ENCODE data around the gene LIN37.

Gene LIN37

DNA sequence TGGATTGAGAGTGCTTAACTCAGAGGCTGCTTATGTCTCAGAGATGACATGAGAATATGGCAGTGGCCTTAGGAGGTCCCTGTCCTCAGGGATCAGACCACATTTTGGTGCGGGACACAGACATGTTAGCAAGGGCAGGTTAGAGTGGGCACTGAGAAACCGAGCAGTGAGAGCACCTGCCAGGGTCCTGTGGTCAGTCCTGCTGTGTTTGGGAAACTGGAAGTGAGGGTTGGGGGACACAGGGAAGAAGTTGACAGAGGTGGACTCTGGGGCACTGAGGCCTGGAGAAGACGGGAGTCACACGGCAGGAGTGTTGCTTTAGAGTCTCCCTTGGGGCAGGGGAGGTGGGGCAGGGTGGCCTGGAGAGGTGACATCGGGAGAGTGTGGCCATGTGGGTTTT, 13.5 kb upstream of the LIN37 start:
- TF ChIP-seq SIN3A (IDR thresholded peaks at IDR 0.05; ENCODE audit: borderline replicate concordance, insufficient read depth, low read length) (no peak), TAF1 (IDR thresholded peaks at IDR 0.05; ENCODE audit: borderline replicate concordance, insufficient read depth, low read length) (no peak), FOXP2 (optimal IDR thresholded peaks at IDR 0.05; ENCODE audit: borderline replicate concordance, extremely low read depth, extremely low read length, insufficient read depth) (no peak), POLR2AphosphoS5 (IDR thresholded peaks at IDR 0.05; ENCODE audit: low read depth, low read length) (no peak)
- TF ChIP-seq, protein P1, sequence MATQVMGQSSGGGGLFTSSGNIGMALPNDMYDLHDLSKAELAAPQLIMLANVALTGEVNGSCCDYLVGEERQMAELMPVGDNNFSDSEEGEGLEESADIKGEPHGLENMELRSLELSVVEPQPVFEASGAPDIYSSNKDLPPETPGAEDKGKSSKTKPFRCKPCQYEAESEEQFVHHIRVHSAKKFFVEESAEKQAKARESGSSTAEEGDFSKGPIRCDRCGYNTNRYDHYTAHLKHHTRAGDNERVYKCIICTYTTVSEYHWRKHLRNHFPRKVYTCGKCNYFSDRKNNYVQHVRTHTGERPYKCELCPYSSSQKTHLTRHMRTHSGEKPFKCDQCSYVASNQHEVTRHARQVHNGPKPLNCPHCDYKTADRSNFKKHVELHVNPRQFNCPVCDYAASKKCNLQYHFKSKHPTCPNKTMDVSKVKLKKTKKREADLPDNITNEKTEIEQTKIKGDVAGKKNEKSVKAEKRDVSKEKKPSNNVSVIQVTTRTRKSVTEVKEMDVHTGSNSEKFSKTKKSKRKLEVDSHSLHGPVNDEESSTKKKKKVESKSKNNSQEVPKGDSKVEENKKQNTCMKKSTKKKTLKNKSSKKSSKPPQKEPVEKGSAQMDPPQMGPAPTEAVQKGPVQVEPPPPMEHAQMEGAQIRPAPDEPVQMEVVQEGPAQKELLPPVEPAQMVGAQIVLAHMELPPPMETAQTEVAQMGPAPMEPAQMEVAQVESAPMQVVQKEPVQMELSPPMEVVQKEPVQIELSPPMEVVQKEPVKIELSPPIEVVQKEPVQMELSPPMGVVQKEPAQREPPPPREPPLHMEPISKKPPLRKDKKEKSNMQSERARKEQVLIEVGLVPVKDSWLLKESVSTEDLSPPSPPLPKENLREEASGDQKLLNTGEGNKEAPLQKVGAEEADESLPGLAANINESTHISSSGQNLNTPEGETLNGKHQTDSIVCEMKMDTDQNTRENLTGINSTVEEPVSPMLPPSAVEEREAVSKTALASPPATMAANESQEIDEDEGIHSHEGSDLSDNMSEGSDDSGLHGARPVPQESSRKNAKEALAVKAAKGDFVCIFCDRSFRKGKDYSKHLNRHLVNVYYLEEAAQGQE (IDR thresholded peaks at IDR 0.05; ENCODE audit: insufficient read depth in 1 of 2, low read depth in 2 of 2, low read length in 2 of 2): no peak

DNA sequence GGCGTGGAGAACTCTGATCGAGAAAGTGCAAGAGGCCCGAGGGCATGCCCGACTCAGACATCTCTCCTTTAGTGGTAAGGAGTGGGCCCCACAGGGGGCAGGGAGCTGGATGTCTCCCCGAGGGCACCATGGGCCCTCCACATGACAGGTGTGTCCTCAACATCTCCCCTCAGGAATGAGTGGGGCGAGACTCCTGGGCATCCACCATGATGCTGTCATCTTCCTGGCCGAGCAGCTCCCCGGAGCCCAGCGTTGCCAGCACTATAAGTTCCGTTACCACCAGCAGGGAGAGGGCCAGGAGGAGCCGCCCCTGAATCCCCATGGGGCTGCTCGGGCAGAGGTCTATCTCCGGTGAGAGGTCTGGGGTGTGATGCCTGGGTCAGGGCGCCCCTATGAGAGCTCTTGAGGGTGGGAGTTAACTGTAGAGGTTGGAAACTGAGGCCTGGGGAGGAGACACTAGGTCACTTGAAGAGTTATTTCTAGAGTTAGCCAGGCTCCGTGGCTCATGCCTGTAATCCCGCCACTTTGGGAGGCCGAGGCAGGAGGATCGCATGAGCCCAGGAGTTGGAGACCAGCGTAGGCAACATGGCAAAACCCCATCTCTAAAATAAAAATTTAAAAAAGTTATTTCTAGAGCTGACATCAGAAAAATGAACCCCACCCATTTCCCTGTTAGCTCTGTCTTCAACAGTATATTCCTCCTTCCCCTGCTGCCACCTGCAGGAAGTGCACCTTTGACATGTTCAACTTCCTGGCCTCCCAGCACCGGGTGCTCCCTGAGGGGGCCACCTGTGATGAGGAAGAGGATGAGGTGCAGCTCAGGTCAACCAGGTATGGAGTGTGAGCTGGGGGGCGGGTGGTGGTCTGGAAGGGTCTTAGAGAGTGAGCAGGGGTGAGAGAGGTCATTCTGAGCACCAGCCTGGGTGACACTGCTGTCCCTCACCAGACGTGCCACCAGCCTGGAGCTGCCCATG, 11.2 kb upstream of the LIN37 start:
- TF ChIP-seq SIN3A (IDR thresholded peaks at IDR 0.05; ENCODE audit: borderline replicate concordance, insufficient read depth, low read length): no peak
- TF ChIP-seq POLR2AphosphoS5 (IDR thresholded peaks at IDR 0.05; ENCODE audit: low read depth, low read length): 0 out of 2 replicates have a peak, but pooled peaks have one; percentile 25

DNA sequence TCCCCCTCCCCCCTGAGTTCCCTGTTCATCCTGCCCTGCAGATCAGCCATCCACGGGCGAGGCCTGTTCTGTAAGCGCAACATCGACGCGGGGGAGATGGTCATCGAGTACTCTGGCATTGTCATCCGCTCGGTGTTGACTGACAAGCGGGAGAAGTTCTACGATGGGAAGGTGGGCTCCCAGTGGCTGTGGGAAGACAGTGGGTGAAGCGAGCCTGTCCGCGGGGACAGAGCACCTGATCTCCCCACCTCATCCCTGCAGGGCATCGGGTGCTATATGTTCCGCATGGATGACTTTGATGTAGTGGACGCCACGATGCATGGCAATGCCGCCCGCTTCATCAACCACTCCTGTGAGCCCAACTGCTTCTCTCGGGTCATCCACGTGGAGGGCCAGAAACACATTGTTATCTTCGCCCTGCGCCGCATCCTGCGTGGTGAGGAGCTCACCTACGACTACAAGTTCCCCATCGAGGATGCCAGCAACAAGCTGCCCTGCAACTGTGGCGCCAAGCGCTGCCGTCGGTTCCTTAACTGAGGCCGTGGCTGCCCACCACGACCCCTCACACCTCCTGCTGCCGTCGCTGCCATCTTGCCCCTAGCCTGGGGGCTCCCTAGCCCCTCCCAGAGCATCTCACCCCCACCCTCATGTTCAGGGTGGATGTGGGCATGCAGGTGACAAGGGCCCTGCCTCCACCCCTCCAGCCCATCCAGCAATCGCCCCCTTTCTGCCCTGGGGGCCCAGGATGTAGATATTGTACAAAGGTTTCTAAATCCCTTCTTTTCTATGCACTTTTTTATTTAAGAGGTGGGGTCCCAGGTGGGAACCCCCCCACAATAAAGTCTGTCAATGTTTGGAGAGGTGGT, 10.1 kb upstream of the LIN37 start:
- TF ChIP-seq TAF1 (IDR thresholded peaks at IDR 0.05; ENCODE audit: borderline replicate concordance, insufficient read depth, low read length): no peak
- TF ChIP-seq, protein P1 (IDR thresholded peaks at IDR 0.05; ENCODE audit: insufficient read depth in 1 of 2, low read depth in 2 of 2, low read length in 2 of 2): no peak
- TF ChIP-seq POLR2AphosphoS5 (IDR thresholded peaks at IDR 0.05; ENCODE audit: low read depth, low read length): no peak
- no peak for TF ChIP-seq SIN3A (IDR thresholded peaks at IDR 0.05; ENCODE audit: borderline replicate concordance, insufficient read depth, low read length)
- TF ChIP-seq FOXP2 (optimal IDR thresholded peaks at IDR 0.05; ENCODE audit: borderline replicate concordance, extremely low read depth, extremely low read length, insufficient read depth): no peak

DNA sequence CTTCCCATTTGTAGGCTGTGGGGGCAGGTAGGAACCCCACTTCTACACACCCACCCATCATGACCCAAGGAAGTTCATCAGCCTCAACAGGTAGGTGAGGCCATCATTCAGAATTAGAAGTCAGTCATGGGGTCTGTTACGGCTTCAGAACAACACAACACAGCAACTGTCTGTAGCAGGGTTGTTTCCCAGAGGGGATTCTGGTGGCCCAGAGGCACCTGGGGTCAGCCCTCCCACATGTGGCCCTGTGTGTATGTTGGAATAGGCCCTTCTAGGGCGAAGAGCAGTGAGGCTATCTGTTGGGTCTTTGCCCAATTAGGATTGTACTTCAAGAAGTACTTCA, 9.5 kb upstream of the LIN37 start:
- no peak for TF ChIP-seq SIN3A (IDR thresholded peaks at IDR 0.05; ENCODE audit: borderline replicate concordance, insufficient read depth, low read length)
- no peak for TF ChIP-seq FOXP2 (optimal IDR thresholded peaks at IDR 0.05; ENCODE audit: borderline replicate concordance, extremely low read depth, extremely low read length, insufficient read depth)
- TF ChIP-seq TAF1 (IDR thresholded peaks at IDR 0.05; ENCODE audit: borderline replicate concordance, insufficient read depth, low read length): no peak

GRCh38 chr19:35739275-35740107, 8.9 kb upstream of the LIN37 start:
- no peak for TF ChIP-seq SIN3A (IDR thresholded peaks at IDR 0.05; ENCODE audit: borderline replicate concordance, insufficient read depth, low read length)
- TF ChIP-seq POLR2AphosphoS5 (IDR thresholded peaks at IDR 0.05; ENCODE audit: low read depth, low read length): peak; percentile 11
- TF ChIP-seq, protein P1 (IDR thresholded peaks at IDR 0.05; ENCODE audit: insufficient read depth in 1 of 2, low read depth in 2 of 2, low read length in 2 of 2): no peak
